Measurements from ENCODE around the gene ELK3.

ELK3 gene

DNA sequence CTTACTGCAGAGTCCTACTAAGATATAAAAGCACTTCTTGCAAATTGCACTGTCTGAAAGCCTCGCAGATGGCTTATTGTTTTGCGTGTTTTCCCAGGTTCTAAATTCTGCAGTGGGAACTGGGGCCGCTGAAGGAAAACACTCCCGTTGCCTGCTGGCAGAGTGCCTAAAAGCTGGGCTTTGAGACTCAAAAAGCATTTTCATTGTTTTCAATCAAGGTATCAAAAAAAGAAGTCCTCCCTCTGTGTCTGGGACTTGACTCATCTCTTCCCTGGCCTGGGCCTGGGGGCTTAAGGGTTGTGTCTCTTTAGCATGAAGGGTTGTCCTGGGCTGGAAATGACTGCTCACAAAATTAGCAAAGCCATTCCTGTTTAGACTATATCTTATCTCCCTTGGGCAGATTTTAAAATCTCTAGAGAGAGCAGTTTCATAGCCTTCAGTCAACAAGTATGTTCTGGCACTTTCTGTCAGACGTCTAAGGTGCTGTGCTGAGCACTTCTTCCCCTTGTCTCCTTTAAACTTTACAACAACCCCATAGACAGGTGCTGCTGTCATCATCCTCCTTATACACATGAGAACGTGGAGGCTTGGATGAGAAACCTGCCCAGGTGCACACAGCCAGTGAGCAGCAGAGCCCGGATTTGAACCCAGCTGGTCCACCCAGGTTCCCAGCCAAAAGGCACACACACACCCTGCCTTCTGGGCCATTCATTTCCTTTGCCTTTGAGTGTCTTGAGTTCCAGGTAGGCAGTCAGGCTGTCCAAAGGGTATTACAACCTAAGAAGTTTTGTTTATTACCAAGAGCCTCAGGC is 31.1 kb downstream of the ELK3 start:
- ChIA-PET POLR2A (no interaction called here), CTCF (no interaction called here)
- no peaks in the 10 kb centered on the region for H3K4me1 ChIP-seq (ENCODE audit: control insufficient read depth, insufficient read depth, low read length)
- no peak overlapping the region for H3K4me3 ChIP-seq (ENCODE audit: low read depth, low read length)
- no peak for TF ChIP-seq ZNF555 (tag by site-specific recombination; conservative IDR thresholded peaks at IDR 0.05)
- TF ChIP-seq KLF7 (tag by site-specific recombination; IDR thresholded peaks at IDR 0.05; ENCODE audit: borderline replicate concordance), result no peak
- TF ChIP-seq, protein P1, sequence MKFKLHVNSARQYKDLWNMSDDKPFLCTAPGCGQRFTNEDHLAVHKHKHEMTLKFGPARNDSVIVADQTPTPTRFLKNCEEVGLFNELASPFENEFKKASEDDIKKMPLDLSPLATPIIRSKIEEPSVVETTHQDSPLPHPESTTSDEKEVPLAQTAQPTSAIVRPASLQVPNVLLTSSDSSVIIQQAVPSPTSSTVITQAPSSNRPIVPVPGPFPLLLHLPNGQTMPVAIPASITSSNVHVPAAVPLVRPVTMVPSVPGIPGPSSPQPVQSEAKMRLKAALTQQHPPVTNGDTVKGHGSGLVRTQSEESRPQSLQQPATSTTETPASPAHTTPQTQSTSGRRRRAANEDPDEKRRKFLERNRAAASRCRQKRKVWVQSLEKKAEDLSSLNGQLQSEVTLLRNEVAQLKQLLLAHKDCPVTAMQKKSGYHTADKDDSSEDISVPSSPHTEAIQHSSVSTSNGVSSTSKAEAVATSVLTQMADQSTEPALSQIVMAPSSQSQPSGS (tag by site-specific recombination; IDR thresholded peaks at IDR 0.05; ENCODE audit: low read depth), result no peak
- no peak for TF ChIP-seq ZNF175 (tag by site-specific recombination; IDR thresholded peaks at IDR 0.05)
- TF ChIP-seq, protein P2, sequence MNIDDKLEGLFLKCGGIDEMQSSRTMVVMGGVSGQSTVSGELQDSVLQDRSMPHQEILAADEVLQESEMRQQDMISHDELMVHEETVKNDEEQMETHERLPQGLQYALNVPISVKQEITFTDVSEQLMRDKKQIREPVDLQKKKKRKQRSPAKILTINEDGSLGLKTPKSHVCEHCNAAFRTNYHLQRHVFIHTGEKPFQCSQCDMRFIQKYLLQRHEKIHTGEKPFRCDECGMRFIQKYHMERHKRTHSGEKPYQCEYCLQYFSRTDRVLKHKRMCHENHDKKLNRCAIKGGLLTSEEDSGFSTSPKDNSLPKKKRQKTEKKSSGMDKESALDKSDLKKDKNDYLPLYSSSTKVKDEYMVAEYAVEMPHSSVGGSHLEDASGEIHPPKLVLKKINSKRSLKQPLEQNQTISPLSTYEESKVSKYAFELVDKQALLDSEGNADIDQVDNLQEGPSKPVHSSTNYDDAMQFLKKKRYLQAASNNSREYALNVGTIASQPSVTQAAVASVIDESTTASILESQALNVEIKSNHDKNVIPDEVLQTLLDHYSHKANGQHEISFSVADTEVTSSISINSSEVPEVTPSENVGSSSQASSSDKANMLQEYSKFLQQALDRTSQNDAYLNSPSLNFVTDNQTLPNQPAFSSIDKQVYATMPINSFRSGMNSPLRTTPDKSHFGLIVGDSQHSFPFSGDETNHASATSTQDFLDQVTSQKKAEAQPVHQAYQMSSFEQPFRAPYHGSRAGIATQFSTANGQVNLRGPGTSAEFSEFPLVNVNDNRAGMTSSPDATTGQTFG (tag by site-specific recombination; IDR thresholded peaks at IDR 0.05; ENCODE audit: borderline replicate concordance), result no peak
- TF ChIP-seq ZBTB8A (tag by site-specific recombination; IDR thresholded peaks at IDR 0.05), result no peak
- no peak for TF ChIP-seq ZNF423 (tag by site-specific recombination; IDR thresholded peaks at IDR 0.05)
- TF ChIP-seq, protein P3, sequence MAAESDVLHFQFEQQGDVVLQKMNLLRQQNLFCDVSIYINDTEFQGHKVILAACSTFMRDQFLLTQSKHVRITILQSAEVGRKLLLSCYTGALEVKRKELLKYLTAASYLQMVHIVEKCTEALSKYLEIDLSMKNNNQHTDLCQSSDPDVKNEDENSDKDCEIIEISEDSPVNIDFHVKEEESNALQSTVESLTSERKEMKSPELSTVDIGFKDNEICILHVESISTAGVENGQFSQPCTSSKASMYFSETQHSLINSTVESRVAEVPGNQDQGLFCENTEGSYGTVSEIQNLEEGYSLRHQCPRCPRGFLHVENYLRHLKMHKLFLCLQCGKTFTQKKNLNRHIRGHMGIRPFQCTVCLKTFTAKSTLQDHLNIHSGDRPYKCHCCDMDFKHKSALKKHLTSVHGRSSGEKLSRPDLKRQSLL (tag by site-specific recombination; IDR thresholded peaks at IDR 0.05), result no peak
- TF ChIP-seq YY2 (tag by site-specific recombination; IDR thresholded peaks at IDR 0.05), result no peak
- no peak for TF ChIP-seq ZNF596 (tag by site-specific recombination; IDR thresholded peaks at IDR 0.05)
- TF ChIP-seq ZNF560 (tag by site-specific recombination; IDR thresholded peaks at IDR 0.05; ENCODE audit: borderline replicate concordance), result no peak
- TF ChIP-seq, protein P4, sequence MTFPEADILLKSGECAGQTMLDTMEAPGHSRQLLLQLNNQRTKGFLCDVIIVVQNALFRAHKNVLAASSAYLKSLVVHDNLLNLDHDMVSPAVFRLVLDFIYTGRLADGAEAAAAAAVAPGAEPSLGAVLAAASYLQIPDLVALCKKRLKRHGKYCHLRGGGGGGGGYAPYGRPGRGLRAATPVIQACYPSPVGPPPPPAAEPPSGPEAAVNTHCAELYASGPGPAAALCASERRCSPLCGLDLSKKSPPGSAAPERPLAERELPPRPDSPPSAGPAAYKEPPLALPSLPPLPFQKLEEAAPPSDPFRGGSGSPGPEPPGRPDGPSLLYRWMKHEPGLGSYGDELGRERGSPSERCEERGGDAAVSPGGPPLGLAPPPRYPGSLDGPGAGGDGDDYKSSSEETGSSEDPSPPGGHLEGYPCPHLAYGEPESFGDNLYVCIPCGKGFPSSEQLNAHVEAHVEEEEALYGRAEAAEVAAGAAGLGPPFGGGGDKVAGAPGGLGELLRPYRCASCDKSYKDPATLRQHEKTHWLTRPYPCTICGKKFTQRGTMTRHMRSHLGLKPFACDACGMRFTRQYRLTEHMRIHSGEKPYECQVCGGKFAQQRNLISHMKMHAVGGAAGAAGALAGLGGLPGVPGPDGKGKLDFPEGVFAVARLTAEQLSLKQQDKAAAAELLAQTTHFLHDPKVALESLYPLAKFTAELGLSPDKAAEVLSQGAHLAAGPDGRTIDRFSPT (tag by site-specific recombination; IDR thresholded peaks at IDR 0.05), result no peak
- no peak for TF ChIP-seq MYNN (tag by site-specific recombination; IDR thresholded peaks at IDR 0.05; ENCODE audit: borderline replicate concordance)
- TF ChIP-seq ZNF558 (tag by site-specific recombination; IDR thresholded peaks at IDR 0.05), result no peak
- no peak for TF ChIP-seq ZNF549 (tag by site-specific recombination; IDR thresholded peaks at IDR 0.05)
- TF ChIP-seq ZNF239 (tag by site-specific recombination; IDR thresholded peaks at IDR 0.05), result no peak
- TF ChIP-seq, protein P5, sequence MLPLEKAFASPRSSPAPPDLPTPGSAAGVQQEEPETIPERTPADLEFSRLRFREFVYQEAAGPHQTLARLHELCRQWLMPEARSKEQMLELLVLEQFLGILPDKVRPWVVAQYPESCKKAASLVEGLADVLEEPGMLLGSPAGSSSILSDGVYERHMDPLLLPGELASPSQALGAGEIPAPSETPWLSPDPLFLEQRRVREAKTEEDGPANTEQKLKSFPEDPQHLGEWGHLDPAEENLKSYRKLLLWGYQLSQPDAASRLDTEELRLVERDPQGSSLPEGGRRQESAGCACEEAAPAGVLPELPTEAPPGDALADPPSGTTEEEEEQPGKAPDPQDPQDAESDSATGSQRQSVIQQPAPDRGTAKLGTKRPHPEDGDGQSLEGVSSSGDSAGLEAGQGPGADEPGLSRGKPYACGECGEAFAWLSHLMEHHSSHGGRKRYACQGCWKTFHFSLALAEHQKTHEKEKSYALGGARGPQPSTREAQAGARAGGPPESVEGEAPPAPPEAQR (tag by site-specific recombination; IDR thresholded peaks at IDR 0.05), result no peak
- TF ChIP-seq ZNF202 (tag by site-specific recombination; IDR thresholded peaks at IDR 0.05; ENCODE audit: borderline replicate concordance), result no peak
- TF ChIP-seq, protein P6, sequence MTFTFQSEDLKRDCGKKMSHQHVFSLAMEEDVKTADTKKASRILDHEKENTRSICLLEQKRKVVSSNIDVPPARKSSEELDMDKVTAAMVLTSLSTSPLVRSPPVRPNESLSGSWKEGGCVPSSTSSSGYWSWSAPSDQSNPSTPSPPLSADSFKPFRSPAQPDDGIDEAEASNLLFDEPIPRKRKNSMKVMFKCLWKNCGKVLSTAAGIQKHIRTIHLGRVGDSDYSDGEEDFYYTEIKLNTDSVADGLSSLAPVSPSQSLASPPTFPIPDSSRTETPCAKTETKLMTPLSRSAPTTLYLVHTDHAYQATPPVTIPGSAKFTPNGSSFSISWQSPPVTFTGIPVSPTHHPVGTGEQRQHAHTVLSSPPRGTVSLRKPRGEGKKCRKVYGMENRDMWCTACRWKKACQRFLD (tag by site-specific recombination; IDR thresholded peaks at IDR 0.05), result no peak
- no peak for TF ChIP-seq ZSCAN23 (tag by site-specific recombination; IDR thresholded peaks at IDR 0.05)
- H3K36me3 ChIP-seq (ENCODE audit: control insufficient read depth in 2 of 2, insufficient read depth in 1 of 2, low read length in 2 of 2), result peaks cover 0 to 11% of the 10 kb centered on the region in 2 experiments; a peak in 1 of 3 replicates
- H3K9me3 ChIP-seq (ENCODE audit: control insufficient read depth, insufficient read depth, low read depth, low read length), result no peaks in the 10 kb centered on the region
- H3K27ac ChIP-seq (ENCODE audit: extremely low read depth, low read depth, low read length), result no peak overlapping the region

All from HEK293 (cell line).